HAP-1 (cell line): ENCODE measurements around the gene GATAD1.
"Not testable (repeated sequence)": the region's sequence is repeated elsewhere in the genome, so short reads cannot be mapped to it uniquely, and the experiment has no call there.

Experiments
- DNase-seq, 2 experiments: peaks; one replicate each; pipeline ENCODE4 v3.0.0-alpha.2; 2016 to 2020; ENCODE audit warnings: low spot score in 2 of 2
- H3K27me3 ChIP-seq: fragments of 250-450 bp; sonication (Bioruptor Pico); 2 replicates; pipeline ENCODE4 v1.5.1; 2020; ENCODE audit warnings: low read depth, mild to moderate bottlenecking, moderate library complexity
- H3K36me3 ChIP-seq: fragments of 250-450 bp; sonication (Bioruptor Pico); replicated peaks from 2 replicates; pipeline ENCODE4 v1.5.1; 2020; ENCODE audit warnings: mild to moderate bottlenecking
- H3K4me1 ChIP-seq: fragments of 250-450 bp; sonication (Bioruptor Pico); 2 replicates; pipeline ENCODE4 v1.5.1; 2020; ENCODE audit warnings: mild to moderate bottlenecking
- H3K4me3 ChIP-seq: fragments of 250-450 bp; sonication (Bioruptor Pico); 2 replicates; pipeline ENCODE4 v1.5.1; 2020; ENCODE audit warnings: mild to moderate bottlenecking, moderate library complexity
- H3K9me3 ChIP-seq: fragments of 250-450 bp; sonication (Bioruptor Pico); 2 replicates; pipeline ENCODE4 v1.5.1; 2020; ENCODE audit warnings: mild to moderate bottlenecking, moderate library complexity
- in situ Hi-C: fragments of 300-500 bp; cut with MboI; formaldehyde crosslinking; loops from 3 replicates; pipeline ENCODE4 v1.14.3; 2020; ENCODE audit warnings: low sequenced_read_pairs, inconsistent platforms, mixed read lengths

Gene GATAD1

DNA sequence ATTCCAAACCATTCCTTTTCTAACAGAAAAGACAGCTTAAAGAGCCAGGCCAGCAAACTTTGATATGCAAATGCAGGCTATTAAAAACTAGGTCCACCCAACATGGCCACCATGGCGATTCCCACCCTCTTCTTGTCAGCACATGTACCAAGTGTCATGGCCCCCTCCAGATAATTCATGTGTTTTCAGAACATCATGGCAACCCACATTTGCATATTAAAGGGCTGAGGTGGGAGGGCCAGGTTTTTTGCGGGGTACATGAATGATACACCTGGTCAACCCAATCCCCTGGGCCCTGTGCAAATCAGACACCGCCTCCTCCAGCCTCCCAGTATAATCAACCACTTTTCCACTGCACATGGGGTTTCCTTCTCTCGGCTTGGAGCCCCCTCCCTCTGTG lies 31.4 kb downstream of the GATAD1 start:
- in situ Hi-C loops, result no loop called here
- no peak overlapping the region for H3K4me3 ChIP-seq
- no peaks in the 10 kb centered on the region for H3K27me3 ChIP-seq
- H3K4me1 ChIP-seq, result no peaks in the 10 kb centered on the region
- no peaks in the 10 kb centered on the region for H3K9me3 ChIP-seq
- DNase-seq, result no peak
- H3K36me3 ChIP-seq, result no peaks in the 10 kb centered on the region

DNA sequence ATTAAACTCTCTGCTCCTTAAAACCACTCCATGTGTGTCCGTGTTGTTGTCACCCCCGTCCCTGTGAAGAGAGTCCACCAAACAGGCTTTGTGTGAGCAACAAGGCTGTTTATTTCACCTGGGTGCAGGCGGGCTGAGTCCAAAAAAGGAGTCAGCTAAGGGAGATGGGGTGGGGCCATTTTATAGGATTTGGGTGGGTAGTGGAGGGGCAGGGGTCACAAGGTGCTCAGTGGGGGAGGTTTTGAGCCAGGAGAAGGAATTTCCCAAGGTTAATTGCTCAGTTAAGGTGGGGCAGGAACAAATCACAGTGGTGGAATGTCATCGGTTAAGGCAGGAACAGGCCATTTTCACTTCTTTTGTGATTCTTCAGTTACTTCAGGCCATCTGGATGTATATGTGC lies 31.9 kb downstream of the GATAD1 start:
- H3K4me1 ChIP-seq, H3K4me3 ChIP-seq, H3K27me3 ChIP-seq, H3K9me3 ChIP-seq, DNase-seq, in situ Hi-C loops, H3K36me3 ChIP-seq: not testable (repeated sequence)

DNA sequence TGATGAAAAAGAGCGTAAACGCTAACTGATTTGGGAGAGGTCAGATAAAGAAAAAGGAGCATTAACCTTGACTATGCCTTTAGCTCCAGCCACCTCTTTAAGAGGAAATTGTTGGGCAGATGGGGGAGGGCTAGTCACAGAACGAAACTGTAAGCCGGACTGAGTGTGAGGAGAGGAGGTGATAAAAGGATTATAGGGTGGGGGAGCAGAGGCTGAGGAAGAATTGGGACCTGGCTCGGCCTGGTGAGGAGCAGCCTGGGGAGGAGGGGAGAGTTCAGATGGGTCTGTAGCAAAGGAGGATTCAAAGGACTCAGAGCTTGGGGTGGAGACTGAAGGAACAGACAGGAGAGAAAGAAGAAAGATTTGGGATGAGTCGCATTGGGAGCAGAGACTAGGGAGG lies 36.3 kb downstream of the GATAD1 start:
- H3K4me1 ChIP-seq, H3K9me3 ChIP-seq, H3K27me3 ChIP-seq, in situ Hi-C loops, H3K4me3 ChIP-seq, DNase-seq: not testable (repeated sequence)
- peaks cover 11% of the 10 kb centered on the region for H3K36me3 ChIP-seq

DNA sequence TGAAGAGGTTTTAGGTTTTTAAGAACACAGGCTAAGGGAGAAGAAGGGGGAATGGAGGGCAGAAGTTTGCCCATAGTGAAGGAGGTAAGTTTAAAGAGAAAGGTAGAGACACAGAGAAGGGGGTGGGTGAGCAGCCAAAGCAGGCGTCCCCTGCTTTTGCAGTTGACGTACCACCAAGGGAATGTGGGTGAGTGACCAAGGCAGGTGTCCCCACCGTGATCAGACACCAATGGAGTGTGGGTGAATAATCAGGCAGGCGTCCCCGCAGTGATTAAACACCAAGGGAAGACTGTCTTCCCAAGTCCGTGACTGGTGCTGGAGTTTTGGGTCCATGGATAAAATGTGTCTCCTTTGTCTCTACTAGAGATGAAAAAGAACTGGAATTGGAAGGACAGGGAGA lies 36.9 kb downstream of the GATAD1 start:
- H3K27me3 ChIP-seq, in situ Hi-C loops, H3K9me3 ChIP-seq, H3K4me1 ChIP-seq, DNase-seq, H3K4me3 ChIP-seq: not testable (repeated sequence)
- H3K36me3 ChIP-seq, result peaks cover 13% of the 10 kb centered on the region

DNA sequence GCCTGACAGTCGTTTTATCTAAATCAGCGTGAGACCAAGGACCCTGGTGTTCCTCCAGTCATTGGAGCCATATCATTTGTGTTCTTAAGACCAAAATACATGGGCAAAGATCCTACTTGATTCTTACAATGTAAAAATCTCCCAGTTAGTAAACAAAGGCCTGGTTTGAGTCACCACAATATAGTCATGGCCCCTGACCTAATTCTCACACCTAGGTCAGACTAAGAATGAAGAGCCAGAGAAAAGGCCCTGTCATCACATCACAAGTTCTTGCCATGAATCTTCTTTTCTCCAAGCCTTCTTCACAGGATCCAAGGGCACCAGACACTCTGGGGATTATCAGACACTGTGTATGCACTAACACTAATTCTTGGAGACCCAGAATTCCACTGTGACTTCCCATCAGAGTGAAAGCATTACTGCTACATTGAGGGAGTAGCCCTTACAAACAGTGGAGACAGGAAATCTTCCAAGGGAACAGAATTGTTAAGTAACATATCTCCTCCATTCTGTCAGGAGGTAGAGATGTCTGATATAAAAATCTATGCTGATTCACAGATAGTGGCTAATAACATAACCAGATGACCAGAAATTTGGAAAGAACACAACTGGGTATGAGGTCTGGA lies 38.1 kb downstream of the GATAD1 start:
- in situ Hi-C loops, result no loop called here
- Histone ChIP-seq H3K27me3 (no peaks in the 10 kb centered on the region), H3K4me3 (no peak overlapping the region), H3K4me1 (no peaks in the 10 kb centered on the region), H3K9me3 (no peaks in the 10 kb centered on the region), H3K36me3 (peaks cover 22% of the 10 kb centered on the region)
- no peak for DNase-seq

DNA sequence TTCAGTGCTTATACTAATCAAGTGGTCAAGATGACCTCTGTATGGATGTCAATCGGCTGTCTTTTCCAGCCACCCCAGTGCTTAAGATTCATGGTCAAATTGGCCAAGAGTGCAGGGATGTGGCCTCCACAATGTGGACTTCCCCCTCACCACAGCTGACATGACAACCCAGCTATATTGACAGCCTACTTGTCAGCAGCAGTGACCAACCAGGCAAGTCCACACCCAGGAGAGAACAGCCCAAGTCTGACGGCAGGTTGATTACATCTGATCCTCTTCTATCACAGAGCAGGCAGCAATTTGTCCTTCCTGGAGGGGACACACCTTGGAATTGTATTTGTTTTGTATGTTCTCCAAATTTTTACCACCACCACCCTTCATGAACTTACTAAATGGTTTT lies 38.7 kb downstream of the GATAD1 start:
- Histone ChIP-seq H3K4me1 (no peaks in the 10 kb centered on the region), H3K9me3 (no peaks in the 10 kb centered on the region), H3K4me3 (no peak overlapping the region), H3K36me3 (peaks cover 23% of the 10 kb centered on the region), H3K27me3 (no peaks in the 10 kb centered on the region)
- DNase-seq, result no peak
- in situ Hi-C loops, result no loop called here

DNA sequence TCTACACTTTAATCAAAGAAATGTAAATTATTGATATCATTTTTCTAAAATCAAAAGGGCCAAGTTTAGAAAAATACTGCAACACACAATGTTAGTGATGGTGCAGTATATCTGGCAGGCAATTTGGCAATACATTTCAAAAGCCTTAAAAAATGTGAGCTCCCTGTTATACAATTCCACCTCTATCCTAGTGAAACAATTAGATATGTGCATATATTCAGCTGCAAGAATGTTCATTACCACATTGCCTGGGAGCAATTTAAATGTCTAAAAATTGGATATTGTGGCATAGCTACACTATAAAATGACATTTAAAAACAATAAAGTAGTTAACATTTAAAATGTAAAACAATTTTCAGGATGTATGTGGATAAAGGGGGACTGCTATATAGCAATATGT lies 40.5 kb downstream of the GATAD1 start:
- Histone ChIP-seq H3K27me3 (no peaks in the 10 kb centered on the region), H3K36me3 (peaks cover 37% of the 10 kb centered on the region), H3K9me3 (no peaks in the 10 kb centered on the region), H3K4me3 (no peak overlapping the region), H3K4me1 (no peaks in the 10 kb centered on the region)
- in situ Hi-C loops, result no loop called here
- no peak for DNase-seq

DNA sequence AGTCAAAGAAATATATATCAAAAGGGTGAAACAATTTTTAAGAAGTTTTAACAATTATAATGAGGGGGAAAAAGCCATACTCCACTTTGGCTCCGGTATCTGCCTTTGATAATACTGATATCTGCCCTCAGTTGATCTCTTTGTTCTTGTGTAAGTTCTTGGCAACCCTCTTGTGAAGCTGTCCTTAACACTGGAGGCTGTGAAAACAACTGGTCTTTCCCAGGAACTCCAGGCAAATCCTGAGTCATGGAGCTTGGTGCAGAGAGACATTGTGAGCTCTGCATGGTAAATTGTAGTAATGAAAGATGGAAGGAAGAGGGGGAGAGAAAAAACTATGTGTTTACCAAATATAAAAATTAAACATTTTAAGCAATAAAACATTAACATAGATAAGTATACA lies 42.4 kb downstream of the GATAD1 start:
- Histone ChIP-seq H3K27me3 (no peaks in the 10 kb centered on the region), H3K4me1 (no peaks in the 10 kb centered on the region), H3K4me3 (no peak overlapping the region), H3K36me3 (peaks cover 38% of the 10 kb centered on the region), H3K9me3 (no peaks in the 10 kb centered on the region)
- DNase-seq, result no peak
- in situ Hi-C loops, result no loop called here

DNA sequence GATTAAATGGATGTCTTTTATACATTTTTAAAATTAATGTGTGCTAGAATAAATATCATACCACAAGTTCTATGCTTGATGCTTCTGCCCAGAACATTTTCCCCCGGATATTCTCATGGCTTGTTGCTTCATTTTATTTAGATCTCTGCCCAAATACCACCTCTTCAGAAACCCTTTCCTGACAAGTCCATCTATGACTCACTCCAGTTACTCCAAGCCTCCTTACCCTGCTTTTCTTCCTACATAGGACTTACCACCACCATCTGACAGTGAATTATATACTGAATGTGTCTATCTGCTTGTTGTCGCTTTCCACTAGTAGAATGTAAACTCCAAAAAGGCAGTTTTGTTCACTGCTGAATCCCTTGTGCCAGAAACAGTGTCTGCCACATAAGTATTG lies 49.6 kb downstream of the GATAD1 start:
- in situ Hi-C loops, result no loop called here

DNA sequence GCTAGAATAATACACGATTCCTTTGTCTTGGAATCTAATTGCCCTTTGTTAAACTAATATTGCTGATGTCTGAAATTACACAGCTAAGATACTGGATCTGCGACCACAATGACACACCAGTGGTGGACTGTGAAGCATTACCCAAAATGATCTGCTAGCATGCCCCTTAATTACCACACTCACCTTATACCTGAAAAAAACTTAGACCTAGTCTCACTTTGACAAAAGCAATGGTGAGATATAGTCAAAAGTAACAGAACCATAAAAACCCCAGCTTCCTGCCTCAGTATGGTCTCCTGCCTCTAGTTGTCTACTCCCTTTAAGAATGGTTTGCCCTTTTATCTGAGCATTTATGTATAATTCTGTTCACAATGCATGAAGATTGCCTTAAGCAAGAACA lies 51.3 kb downstream of the GATAD1 start:
- Histone ChIP-seq H3K9me3 (no peaks in the 10 kb centered on the region), H3K36me3 (peaks cover 7% of the 10 kb centered on the region)
- no peak for DNase-seq

More for the DNA sequence above, 49.6 kb downstream of the GATAD1 start:
- DNase-seq, result no peak
- Histone ChIP-seq H3K27me3 (no peaks in the 10 kb centered on the region), H3K4me3 (no peak overlapping the region), H3K9me3 (no peaks in the 10 kb centered on the region), H3K4me1 (no peaks in the 10 kb centered on the region), H3K36me3 (peaks cover 15% of the 10 kb centered on the region)

DNA sequence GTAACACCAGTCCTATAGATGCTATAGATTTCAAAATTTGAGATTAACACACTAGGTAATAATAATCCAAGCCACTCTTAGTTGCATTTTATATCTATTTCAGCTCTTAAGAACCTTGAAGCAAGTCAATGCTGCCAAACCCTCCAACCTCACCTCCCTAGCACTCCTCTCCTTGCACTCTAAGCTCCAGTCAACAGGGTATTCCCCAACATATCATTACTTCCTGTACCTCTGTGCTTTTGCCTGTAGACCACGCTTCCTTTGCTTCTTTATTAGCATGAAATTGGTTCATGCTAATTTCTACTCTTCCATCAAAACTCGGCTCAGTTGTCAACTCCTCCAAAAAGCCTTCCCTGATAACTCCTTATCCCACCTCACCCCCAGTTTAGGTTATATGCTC lies 56.5 kb downstream of the GATAD1 start:
- DNase-seq, result no peak
- Histone ChIP-seq H3K9me3 (no peaks in the 10 kb centered on the region), H3K4me1 (no peaks in the 10 kb centered on the region), H3K4me3 (no peak overlapping the region), H3K27me3 (no peaks in the 10 kb centered on the region), H3K36me3 (peaks cover 4% of the 10 kb centered on the region; the same call in 1 of the 2 replicates)
- in situ Hi-C loops, result no loop called here

More for the DNA sequence above, 51.3 kb downstream of the GATAD1 start:
- Histone ChIP-seq H3K4me1 (no peaks in the 10 kb centered on the region), H3K27me3 (no peaks in the 10 kb centered on the region), H3K4me3 (no peak overlapping the region)
- in situ Hi-C loops, result no loop called here

DNA sequence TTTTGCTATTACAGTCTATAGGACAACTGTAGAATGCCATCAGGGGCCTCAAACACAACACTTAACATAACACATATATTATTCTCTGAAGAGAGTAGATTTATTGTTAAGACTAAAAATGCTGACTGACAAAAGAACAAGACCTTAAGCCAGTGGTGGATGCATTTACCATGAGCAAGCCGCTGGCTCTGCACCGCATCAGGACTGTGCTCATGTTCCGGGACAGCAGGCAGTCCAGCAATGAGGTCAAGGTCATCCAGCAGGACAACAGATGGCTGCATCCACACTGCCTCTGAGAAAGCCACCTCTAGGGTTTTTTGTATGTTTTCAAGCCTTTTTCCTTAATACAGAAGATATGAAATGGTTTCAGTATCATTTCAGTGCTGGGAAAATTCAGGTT lies 57.3 kb downstream of the GATAD1 start:
- Histone ChIP-seq H3K4me3 (no peak overlapping the region), H3K27me3 (no peaks in the 10 kb centered on the region), H3K4me1 (no peaks in the 10 kb centered on the region), H3K36me3 (no peaks in the 10 kb centered on the region), H3K9me3 (no peaks in the 10 kb centered on the region)
- in situ Hi-C loops, result no loop called here
- no peak for DNase-seq

DNA sequence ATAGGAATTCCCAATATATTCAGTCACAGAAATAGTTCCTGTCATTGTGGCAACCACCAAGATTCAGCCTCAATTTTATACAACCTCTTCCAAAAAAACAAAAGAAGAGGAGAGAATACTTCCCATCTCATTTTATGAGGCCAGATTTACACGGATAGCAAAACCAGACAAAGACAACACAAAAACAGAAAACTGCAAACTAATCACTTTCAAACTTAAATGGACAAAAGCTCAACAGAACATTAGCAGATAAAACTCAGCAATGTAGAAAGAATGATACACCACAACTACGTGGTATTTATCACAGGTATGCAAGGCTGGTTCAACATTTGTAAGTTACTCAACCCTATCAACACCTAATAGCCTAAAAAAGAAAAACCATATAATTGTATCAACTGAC lies 59.1 kb downstream of the GATAD1 start:
- H3K36me3 ChIP-seq, result no peaks in the 10 kb centered on the region
- H3K4me3 ChIP-seq, result no peak overlapping the region
- H3K9me3 ChIP-seq, result no peaks in the 10 kb centered on the region
- DNase-seq, result no peak
- in situ Hi-C loops, result no loop called here
- H3K27me3 ChIP-seq, result no peaks in the 10 kb centered on the region
- no peaks in the 10 kb centered on the region for H3K4me1 ChIP-seq

DNA sequence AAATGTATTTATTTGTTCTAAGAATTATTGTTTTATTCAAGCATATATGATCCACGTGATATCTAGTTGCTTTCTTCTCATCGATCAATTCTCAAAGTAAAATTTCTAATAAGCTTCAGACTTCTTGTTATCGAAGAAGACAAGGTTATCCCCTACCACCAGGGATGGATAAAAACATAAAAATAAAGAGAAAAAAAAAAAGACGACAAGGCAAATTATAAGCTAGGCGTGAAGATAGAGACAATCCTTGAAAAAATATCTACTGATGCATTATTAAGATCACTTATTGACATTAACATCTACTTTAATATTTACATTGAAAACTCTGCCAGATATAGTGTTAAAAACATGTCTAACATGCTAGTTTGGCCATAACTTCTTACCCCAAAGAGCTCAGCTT lies 61.7 kb downstream of the GATAD1 start:
- H3K36me3 ChIP-seq, result peaks cover 5% of the 10 kb centered on the region
- H3K4me1 ChIP-seq, result no peaks in the 10 kb centered on the region
- H3K4me3 ChIP-seq, result no peak overlapping the region
- in situ Hi-C loops, result no loop called here
- H3K27me3 ChIP-seq, result no peaks in the 10 kb centered on the region
- no peak for DNase-seq
- H3K9me3 ChIP-seq, result no peaks in the 10 kb centered on the region
